GM12801 (cell line): ENCODE measurements around the gene OTOF.

ENCODE experiments used
- CTCF ChIP-seq: IDR thresholded peaks from one replicate; pipeline ENCODE4 v1.5.1; 2011; ENCODE audit warnings: control low read depth; ENCODE audit not compliant: insufficient read length; ENCODE audit errors: extremely low read depth

Gene OTOF

DNA sequence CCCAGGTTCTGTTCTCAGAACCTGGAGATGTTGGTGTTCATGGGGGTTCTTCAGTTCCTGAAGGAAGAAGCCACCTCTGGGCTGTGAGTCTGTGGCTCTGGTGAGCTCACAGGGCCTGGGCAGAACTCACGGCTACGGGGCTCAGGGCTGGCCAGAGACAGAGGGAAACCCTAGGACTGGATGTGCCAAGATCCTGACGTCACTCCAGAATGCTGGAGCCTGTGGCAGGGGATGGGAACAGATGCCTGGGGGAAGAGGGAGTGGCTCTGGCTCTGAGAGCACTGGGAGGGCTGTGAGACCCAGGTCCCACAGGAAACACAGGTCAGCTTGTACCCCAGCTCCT, at the start of gene OTOF:
OTOF (minus strand) TSS at position 214 of the 343 bp plus-strand sequence.
- no peak for TF ChIP-seq CTCF

DNA sequence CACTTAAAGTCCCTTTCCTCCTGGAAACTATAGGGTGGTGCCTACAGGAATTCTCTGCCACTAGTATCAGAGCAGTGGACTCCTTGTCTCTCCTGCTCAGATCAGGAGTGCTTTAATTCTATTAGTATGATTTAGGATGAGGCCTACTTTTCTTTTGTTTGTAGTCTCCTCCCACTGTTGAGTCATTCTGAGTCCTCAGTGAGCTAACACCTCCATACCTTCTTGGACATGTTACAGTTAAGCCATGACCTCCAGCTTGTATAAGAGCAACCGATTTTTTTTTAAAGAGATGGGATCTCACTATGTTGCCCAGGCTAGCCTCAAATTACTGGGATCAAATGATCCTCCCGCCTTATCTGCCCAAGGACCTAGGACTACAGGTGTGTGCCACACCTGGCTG, 48.7 kb upstream of the OTOF start:
- TF ChIP-seq CTCF: no peak

DNA sequence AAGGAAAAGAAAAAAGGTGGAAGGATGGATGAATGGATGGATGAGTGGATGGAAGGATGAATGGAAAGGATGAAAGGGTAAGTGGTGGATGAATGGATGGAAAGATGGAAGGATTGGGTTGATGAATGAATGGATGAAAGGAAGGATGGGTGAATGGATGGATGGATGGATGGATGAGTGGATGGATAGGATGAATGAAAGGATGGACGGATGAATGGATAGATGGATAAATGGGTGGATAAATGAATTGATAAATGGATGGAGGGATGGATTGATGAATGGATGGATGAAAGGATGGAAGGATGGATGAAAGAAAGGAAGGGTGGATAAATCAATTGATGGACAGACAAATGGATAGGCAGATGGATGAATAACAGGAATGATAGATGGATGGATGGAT, 48.2 kb upstream of the OTOF start:
- no peak for TF ChIP-seq CTCF

- no peak for TF ChIP-seq CTCF
Measured at GRCh38 chr2:26523750-26524149, 45.8 kb upstream of the OTOF start.

DNA sequence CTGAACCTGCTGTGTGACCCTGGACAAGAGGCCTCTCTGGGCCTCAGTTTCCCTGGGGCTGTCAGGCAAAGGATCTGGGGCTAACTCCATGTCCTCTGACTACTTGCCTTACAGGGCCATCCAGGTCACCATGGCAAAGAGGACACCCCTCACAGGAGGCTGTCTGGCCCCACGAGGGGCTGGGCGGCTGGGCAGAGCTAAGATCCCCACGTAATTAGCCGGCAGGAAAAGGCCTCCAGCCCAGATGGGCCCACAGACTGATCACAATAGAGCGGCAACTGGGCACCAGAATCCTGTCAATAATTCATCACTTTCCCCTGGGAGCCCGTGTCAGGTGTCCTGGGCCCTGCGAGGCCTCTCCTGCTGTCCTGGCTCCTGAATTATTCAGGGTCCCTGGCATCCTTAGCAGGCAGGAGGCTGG, 44.8 kb upstream of the OTOF start:
- TF ChIP-seq CTCF: no peak

DNA sequence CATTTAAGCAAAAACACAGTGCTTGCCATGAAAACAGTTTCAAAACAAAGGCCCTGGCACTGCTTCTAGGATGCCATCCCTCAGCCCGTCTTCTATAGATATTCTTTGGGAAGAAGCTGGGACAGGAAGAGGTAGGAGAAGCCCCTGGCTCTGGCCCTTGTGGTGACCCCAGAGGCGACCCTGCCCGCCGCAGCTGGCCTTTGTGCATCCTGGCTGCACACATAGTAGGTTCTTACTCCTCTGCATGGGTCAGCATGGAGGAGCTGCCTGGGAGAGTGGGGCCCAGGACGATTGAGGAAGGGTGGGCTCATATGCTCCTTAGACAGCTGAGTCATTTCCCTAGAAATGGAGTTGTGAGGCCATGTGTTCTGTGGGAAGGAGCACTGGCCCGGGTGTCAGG, 44.4 kb upstream of the OTOF start:
- no peak for TF ChIP-seq CTCF

DNA sequence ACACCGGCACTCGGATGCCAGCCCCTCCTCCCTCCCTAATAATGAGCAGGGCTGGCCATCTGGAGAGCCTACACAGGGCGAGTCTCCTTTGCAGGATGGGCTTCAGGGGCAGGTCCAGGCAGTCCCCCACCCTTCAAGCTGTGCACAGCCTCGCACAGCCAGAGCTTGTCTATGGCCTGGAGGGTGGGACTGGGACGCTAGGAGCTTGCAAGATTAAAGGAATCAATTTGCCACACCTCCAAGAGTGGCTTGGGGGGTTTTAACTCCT, 43.9 kb upstream of the OTOF start:
- no peak for TF ChIP-seq CTCF
